Panc1 (cell line): ENCODE data around the gene RNF213. TPM values are rescaled to one million over a fixed set of nuclear protein-coding genes. Genes with fewer than 3 reads are reported as not detected.

Experiments
- ATAC-seq: fragments of 200-7000 bp; cut with Tn5 transposase; 2 replicates; pipeline ENCODE4 v1.9.1; 2020; ENCODE audit warnings: mild to moderate bottlenecking, moderate library complexity
- BruUV-seq: library from RNA; stranded (reverse); fragments of 400-500 nt; replicated peaks from 2 replicates; lab custom pipeline; 2021; lab: Mats Ljungman, UMichigan
- CTCF ChIA-PET: fragments of 300-600 bp; sonication (Branson Sonifier 250); formaldehyde crosslinking; loops from one replicate; lab custom pipeline; 2022; ENCODE audit warnings: antibody characterized with exemption; lab: Charles Lee
- POLR2A ChIA-PET: fragments of 300-600 bp; sonication (Branson Sonifier 250); formaldehyde crosslinking; loops from one replicate; lab custom pipeline; 2022; ENCODE audit warnings: antibody characterized with exemption; lab: Charles Lee
- DNase-seq: peaks from one replicate; pipeline ENCODE4 v3.0.0-alpha.2; 2010; ENCODE audit warnings: low read depth, low spot score
- H3K27ac ChIP-seq: 2 replicates; pipeline ENCODE4 v1.5.1; 2011; ENCODE audit warnings: mild to moderate bottlenecking, low read length, inconsistent platforms
- H3K27me3 ChIP-seq: fragments of 200-500 bp; sonication (Bioruptor generic); 2 replicates; pipeline ENCODE4 v1.6.0; 2014; ENCODE audit warnings: low read length, inconsistent platforms; ENCODE audit not compliant: control insufficient read depth, insufficient read depth
- H3K36me3 ChIP-seq: fragments of 200-500 bp; sonication (Bioruptor generic); 2 replicates; pipeline ENCODE4 v1.5.1; 2014; ENCODE audit warnings: inconsistent platforms, mild to moderate bottlenecking, low read length, moderate library complexity; ENCODE audit not compliant: control insufficient read depth, insufficient read depth
- H3K4me1 ChIP-seq: 2 replicates; pipeline ENCODE4 v1.5.1; 2011; ENCODE audit warnings: inconsistent platforms, mild to moderate bottlenecking, low read length, moderate library complexity; ENCODE audit not compliant: control insufficient read depth, insufficient read depth
- H3K4me3 ChIP-seq, 2 experiments: 2 replicates each; pipeline ENCODE4 v1.5.1; 2011 to 2012; ENCODE audit warnings: low read depth in 2 of 2, low read length in 2 of 2, mild to moderate bottlenecking in 2 of 2, inconsistent platforms in 1 of 2, moderate library complexity in 1 of 2
- H3K9me3 ChIP-seq: fragments of 200-500 bp; sonication (Bioruptor generic); 2 replicates; pipeline ENCODE4 v1.5.1; 2014; ENCODE audit warnings: low read depth, mild to moderate bottlenecking, inconsistent platforms, low read length, moderate library complexity; ENCODE audit not compliant: control insufficient read depth, insufficient read depth
- CTCF ChIP-seq: fragments of 450-650 bp; IDR thresholded peaks from 2 replicates; pipeline ENCODE4 v1.5.1; 2017; ENCODE audit warnings: mild to moderate bottlenecking
- POLR2AphosphoS5 ChIP-seq: IDR thresholded peaks from 2 replicates; pipeline ENCODE4 v1.6.1; 2012; ENCODE audit warnings: mild to moderate bottlenecking, low read depth, low read length, moderate library complexity
- REST ChIP-seq, 2 experiments: IDR thresholded peaks; 2 replicates each; pipeline ENCODE4 v1.6.1; 2011 to 2012; ENCODE audit warnings: low read depth in 2 of 2, control low read depth in 1 of 2, low read length in 1 of 2, mild to moderate bottlenecking in 1 of 2, moderate library complexity in 1 of 2; ENCODE audit not compliant: insufficient read depth in 1 of 2
- SIN3A ChIP-seq: IDR thresholded peaks from 2 replicates; pipeline ENCODE4 v1.6.1; 2012; ENCODE audit warnings: low read depth, mild to moderate bottlenecking, low read length, moderate library complexity, borderline replicate concordance; ENCODE audit not compliant: insufficient read depth
- TCF7L2 ChIP-seq: IDR thresholded peaks from 2 replicates; pipeline ENCODE4 v1.6.1; 2011; ENCODE audit warnings: mild to moderate bottlenecking, low read depth, low read length, inconsistent platforms
- in situ Hi-C: cut with HindIII; loops from 2 replicates; pipeline ENCODE4 v1.10.0; 2016; ENCODE audit warnings: low sequenced_read_pairs, low pct_unique_long_range_greater_than_20kb
- intact Hi-C: fragments of 100-400 bp; cut with micrococcal nuclease; formaldehyde crosslinking; loops from one replicate; pipeline ENCODE4 v1.10.0; 2022; ENCODE audit not compliant: unreplicated experiment
- total RNA-seq: library from RNA; stranded (reverse); gene quantifications from one replicate; pipeline ENCODE4 v1.2.1, GENCODE V29; 2021; ENCODE audit not compliant: unreplicated experiment

The RNF213 gene
- total RNA-seq, 1 experiment from 2014 or later, result 230 TPM

DNA sequence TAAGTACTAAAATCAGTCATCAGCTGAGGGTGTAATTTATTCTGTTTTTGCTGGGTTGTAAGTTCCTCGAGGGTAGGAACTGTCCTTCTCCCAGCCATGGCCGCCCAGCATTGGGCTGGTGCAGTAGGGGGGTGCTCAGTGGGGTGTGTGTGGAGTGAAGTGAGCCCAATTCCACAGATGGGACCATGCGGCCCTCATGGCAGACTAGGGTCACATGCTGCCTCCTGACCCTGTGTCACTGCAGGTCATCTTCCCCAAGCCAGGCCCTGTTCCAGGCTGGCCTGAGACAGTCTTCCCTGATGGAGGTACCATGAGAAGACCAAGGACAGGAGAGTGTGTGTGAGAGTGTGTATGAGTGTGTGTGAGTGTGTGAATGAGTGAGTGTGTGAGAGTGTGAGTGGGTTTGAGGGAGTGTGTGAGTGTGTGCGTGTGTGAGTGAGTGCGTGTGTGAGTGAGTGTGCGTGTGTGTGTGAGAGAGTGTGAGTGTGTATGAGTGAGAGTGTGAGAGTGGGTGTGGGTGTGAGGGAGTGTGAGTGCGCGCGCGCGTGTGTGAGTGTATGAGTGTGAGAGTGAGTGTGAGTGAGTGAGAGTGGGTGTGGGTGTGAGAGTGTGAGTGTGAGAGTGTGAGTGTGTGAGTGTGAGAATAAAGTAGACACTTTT lies 36.7 kb upstream of the RNF213 start:
- no TSS peak for BruUV-seq
- Histone ChIP-seq H3K27me3 (no peaks in the 10 kb centered on the region), H3K4me3 (no peak overlapping the region), H3K36me3 (no peaks in the 10 kb centered on the region; the same call in 1 of the 2 replicates), H3K4me1 (peaks cover 12% of the 10 kb centered on the region), H3K9me3 (no peaks in the 10 kb centered on the region), H3K27ac (no peak overlapping the region)
- in situ Hi-C loops (no loop called here), intact Hi-C loops (no loop called here)
- ChIA-PET CTCF (no interaction called here), POLR2A (no interaction called here)
- no peak for TF ChIP-seq POLR2AphosphoS5
- no peak for TF ChIP-seq TCF7L2
- no peak for TF ChIP-seq SIN3A
- no peak for TF ChIP-seq REST (IDR thresholded peaks at IDR 0.05; ENCODE audit: insufficient read depth in 1 of 2, low read depth in 2 of 2, low read length in 1 of 2)
- no peak for TF ChIP-seq CTCF
- no peak for ATAC-seq
- no peak for DNase-seq

- no peaks in the 10 kb centered on the region for H3K9me3 ChIP-seq
- ATAC-seq, result no peak
- ChIA-PET CTCF (no interaction called here), POLR2A (interaction anchor here (0.6 kb wide), 1 partner anchor 78 kb away, joined by 5 read pairs; no protein-coding TSS in a partner anchor)
- no peaks in the 10 kb centered on the region; the same call in 1 of the 2 replicates for H3K36me3 ChIP-seq
- H3K4me3 ChIP-seq, result no peak overlapping the region
- no peak for TF ChIP-seq TCF7L2
- no peak for DNase-seq
- no TSS peak for BruUV-seq
- in situ Hi-C loops, result no loop called here
- no peak overlapping the region for H3K27ac ChIP-seq
- no peaks in the 10 kb centered on the region for H3K27me3 ChIP-seq
- intact Hi-C loops, result no loop called here
- H3K4me1 ChIP-seq, result peaks cover 7% of the 10 kb centered on the region; the same call in 1 of the 2 replicates
These were observed 36.0 kb upstream of the RNF213 start for GRCh38 chr17:80224683-80225082.

- no peaks in the 10 kb centered on the region for H3K36me3 ChIP-seq
- no peak for TF ChIP-seq REST (IDR thresholded peaks at IDR 0.05; ENCODE audit: insufficient read depth in 1 of 2, low read depth in 2 of 2, low read length in 1 of 2)
- no peak for TF ChIP-seq SIN3A
- no peak for TF ChIP-seq CTCF
- TF ChIP-seq TCF7L2, result no peak
- TF ChIP-seq POLR2AphosphoS5, result no peak
- no peak for ATAC-seq
- H3K27me3 ChIP-seq, result no peaks in the 10 kb centered on the region
- no peak overlapping the region for H3K27ac ChIP-seq
- ChIA-PET POLR2A (no interaction called here), CTCF (interaction anchor here (0.5 kb wide), 1 partner anchor 59 kb away, joined by 3 read pairs; no protein-coding TSS in a partner anchor)
- in situ Hi-C loops, result no loop called here
- intact Hi-C loops, result no loop called here
- peaks cover 7% of the 10 kb centered on the region; the same call in 1 of the 2 replicates for H3K4me1 ChIP-seq
- no peaks in the 10 kb centered on the region for H3K9me3 ChIP-seq
- H3K4me3 ChIP-seq, result no peak overlapping the region
- no peak for DNase-seq
- BruUV-seq, result no TSS peak
These were observed 35.4 kb upstream of the RNF213 start for GRCh38 chr17:80225230-80225629.
